Measurements from ENCODE around the gene PFN4.

Gene PFN4

DNA sequence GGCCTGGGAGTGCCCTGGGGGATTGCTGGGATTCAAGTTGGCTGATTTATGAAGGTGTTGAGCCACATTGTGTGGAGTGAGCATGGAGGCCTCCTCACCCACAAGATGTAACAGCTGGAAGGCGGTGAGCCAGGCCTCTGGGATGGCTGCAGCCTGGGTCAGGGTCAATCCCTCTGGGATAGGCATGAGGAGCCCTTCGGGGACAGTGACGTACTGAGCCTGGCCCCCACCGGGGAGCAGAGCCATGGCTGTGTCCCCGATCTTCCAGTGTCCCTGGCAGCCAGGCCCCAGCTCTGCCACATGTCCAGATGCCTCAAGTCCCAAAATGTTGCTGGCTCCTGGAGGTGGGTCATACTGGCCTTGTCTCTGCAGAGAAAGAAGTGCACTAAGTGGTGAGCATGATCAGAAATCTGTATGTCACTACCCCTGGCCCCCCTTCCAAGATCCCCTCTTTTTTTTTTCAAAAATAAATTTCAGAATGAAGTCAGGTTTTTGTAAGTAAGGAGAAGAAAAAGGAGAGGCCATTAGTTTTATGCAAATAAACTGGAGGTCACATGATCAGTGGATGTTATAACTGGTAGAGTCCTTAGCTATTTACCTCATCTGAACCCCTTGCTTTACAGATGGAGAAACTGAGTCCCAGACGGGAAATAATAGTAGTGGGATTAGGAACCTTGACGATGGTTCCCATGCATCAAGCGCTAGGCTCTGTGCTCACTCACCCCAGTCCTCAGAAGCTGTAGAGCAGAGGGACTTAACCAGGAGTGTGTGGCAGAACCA is 40.2 kb downstream of the PFN4 start:
- H3K27ac ChIP-seq = peak overlapping the region; percentile 98

DNA sequence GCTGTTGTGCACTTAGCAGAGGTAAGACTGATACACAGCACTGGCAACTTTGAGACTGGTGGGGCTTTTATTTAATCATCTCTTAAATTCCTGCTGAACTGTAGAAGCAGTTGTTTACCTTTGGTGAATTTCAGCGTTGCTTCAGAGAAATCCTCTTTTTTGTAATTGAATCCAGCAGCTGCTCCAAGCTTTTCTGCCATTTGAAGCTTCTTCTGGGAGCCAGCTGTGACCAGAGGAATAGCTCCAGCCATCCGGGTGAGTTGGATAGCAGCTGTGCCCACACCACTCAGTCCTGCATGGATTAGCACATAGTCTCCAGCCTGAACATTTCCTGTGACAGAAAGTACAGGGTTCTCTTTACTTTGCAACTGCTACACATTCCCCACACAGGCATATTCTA is 42.4 kb downstream of the PFN4 start:
- DNase-seq (ENCODE audit: low read depth, low spot score) = no peak
- peak overlapping the region; percentile 98 for H3K27ac ChIP-seq

More for the DNA sequence above, 40.2 kb downstream of the PFN4 start:
- no peak for DNase-seq (ENCODE audit: low read depth, low spot score)

DNA sequence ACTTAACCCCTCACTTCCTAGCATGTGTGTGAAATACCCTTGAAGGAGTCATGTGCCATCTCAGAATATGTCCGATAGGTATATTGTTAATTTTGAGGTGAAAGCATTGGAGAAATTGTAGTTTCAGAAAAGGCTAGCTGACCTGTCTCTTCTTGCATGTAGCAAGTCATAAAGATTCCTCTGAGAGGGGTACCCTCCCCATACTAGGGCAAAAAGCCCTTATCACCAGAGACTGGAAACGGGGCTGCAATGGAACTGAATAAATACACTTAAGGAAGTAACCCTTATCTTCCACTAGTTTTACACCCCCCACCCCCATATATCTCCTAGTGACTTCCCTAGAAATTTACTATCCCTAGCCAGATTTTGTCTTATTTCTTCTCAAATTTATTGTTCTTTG is 45.3 kb downstream of the PFN4 start:
- peak overlapping the region; percentile 97 for H3K27ac ChIP-seq
- no peak for DNase-seq (ENCODE audit: low read depth, low spot score)

DNA sequence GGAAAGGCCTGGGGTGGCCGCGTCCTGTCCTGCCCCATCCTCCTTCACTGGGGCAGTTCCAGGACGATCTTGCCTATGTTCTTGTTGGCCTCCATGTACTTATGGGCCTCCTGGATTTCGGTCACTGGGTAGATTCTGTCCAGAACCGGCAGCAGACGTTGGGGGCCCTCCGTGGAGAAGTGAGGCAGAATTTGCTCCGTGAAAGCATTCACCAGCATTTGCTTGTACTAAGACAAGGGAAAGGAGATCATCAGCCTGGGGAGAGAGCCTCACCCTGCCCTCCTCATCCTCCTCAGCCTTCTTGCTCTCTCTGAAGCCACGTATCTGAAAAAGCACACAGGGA is 45.6 kb downstream of the PFN4 start:
- H3K27ac ChIP-seq = peak overlapping the region; percentile 97
- DNase-seq (ENCODE audit: low read depth, low spot score) = no peak

DNA sequence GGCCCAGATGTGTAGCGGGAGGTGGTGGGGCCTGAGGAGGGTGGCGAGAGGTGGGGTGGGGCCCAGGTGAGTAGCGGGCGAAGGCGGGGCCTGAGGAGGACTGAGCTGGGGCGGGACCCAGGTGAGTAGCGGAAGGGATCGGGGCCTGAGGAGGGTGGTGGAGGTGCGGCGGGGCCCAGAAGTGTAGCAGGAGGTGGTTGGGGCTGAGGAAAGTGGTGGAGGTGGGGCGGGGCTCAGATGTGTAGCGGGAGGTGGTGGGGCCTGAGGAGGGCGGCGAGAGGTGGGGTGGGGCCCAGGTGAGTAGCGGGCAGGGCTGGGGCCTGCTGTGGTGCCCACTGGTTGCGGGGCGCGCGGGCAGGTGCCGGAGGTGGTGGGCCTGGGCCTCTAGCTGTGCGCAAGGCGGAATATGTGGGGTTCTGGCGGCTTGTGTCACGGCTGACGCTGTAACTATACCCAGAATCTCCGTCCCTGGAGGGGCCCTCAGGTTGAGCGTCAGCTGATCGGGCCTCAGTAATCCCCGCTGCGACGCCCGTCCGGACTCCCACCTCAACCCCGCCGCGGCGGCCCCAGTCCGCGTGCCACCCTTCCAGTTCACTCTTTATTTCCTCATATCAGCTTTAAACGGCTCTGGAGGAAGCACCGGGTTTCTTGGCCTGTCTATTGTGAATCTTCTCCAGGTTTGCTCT is 46.1 kb downstream of the PFN4 start:
- DNase-seq (ENCODE audit: low read depth, low spot score) = no peak
- H3K27ac ChIP-seq = peak overlapping the region; percentile 97

DNA sequence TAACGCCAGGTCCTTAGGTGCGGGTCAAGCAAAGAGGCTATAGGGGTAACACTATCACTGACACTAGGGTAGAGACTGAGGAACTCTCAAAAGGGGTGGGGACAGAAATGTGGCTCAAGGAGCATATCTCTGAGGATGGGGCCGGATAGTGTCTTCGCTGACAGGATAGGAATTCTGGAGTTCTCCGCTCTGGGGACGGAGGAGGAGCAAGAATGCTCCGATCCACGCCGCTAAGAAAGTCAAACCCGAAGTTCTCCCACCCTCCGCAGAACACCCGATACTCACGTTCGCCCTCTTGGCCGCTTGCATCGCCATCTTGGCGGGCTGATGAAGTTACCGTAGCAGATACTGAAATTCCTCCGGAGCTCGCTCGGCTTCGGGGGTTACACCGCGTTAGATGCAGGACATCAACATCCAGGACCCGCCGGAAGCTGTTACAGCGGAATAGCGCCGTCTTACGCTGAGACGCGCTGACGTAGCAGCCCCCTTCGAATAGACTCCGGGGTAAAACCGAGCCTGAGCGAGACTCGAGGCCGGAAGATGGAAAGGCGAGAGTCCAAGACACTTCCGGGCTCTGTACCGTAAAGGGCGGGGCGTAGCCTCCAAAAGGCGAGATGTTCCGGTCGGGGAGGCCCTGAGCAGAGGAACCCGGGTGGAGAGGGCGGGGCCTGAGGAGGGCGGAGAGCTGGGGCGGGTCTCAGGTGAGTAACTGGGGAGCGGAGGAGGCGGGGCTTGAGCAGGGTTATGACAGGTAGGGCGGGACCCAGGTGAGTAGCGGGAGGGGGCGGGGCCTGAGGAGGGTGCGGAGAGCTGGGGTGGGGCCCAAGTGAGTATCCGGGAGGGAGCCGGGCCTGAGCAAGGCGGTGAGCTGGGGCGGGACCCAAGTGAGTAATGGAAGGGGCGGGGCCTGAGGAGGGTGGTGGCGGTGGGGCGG is 47.0 kb downstream of the PFN4 start, which contains the start of gene SF3B6:
SF3B6 (minus strand) TSS at position 412 of the 934 bp plus-strand sequence; CDS start at position 315, 97 bp downstream.
- H3K27ac ChIP-seq = peak within 1 kb of the TSS; percentile 97

DNA sequence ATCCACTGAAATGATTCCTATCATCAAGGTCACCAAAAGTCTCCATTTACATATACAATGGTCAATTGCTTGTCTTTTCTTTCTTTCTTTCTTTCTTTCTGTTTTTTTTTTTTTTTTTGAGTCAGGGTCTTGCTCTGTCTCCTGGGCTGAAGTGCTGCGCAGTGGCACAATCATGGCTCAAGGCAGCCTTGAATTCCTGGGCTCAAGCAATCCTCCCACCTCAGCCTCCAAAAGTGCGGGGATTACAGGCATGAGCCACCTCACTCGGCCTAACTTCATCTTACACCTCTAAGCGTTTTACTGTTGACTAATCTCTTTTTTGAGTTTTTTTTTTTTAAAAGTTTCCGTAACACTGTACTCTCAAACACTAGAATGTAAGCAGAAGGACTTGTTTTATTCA is 47.9 kb downstream of the PFN4 start:
- peak overlapping the region; percentile 97 for H3K27ac ChIP-seq
- no peak for DNase-seq (ENCODE audit: low read depth, low spot score)

More for the DNA sequence above, 47.0 kb downstream of the PFN4 start, which contains the start of gene SF3B6:
- DNase-seq (ENCODE audit: low read depth, low spot score) = peak; percentile 96

DNA sequence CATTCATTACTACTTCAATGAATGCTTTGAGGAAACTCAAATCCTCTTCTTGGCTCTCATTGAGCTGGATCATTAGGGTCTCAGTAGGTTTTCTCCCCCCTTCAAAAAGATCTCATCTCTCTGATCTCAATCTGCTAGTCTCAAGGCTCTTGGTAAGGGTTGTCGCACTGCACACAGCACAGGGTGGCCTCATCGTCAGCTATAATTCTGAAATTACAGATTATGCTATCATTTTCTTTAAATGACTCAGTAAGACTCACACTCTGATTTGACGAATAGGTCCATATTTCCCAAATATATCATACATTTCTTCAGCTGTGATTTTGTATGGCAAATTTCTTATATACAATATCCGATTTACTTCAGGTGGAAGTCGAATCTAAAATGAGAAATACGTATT is 49.3 kb downstream of the PFN4 start:
- no peak for DNase-seq (ENCODE audit: low read depth, low spot score)
- H3K27ac ChIP-seq = no peak overlapping the region

DNA sequence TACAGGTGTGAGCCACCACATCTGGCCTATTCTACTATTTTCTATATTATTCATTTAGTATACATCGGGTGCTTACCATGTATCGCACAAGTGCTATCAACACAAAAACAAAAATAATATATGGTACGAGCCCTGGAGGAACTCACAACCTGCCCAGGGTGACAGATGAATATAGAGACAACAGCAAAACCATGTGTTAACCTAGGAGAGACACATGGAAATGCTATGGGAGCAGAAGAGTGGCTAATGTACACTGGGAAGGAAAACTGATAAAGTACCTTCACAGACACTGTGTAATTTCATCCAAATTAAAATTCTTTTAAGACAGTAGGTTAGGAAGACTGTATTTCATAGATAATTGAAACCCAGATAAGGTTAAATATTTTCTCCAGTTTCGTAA is 50.9 kb downstream of the PFN4 start:
- H3K27ac ChIP-seq = no peak overlapping the region
- DNase-seq (ENCODE audit: low read depth, low spot score) = no peak

DNA sequence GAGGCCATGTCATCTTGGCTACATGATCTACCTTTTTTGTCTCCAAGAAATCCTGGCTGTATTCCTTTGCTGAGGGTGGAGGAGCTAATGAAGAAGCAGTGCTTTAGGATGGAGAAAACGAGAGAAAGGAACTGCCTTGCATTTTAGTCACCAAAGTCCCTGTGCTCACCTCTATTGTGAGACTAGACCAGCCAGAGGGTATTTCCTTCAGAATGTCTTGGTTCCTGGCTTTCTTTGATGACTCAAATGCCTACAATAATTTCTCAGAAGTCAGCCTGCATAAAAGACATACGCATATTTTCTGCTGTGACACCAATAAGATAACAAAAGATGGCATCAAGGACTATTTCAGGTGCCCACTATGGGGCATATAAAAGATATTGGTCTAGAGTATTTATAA is 57.8 kb downstream of the PFN4 start:
- H3K27ac ChIP-seq = no peak overlapping the region
- DNase-seq (ENCODE audit: low read depth, low spot score) = no peak

Data from epithelial cell of prostate (primary cell).